ENCODE measurements around the gene SLC46A3.

DNA sequence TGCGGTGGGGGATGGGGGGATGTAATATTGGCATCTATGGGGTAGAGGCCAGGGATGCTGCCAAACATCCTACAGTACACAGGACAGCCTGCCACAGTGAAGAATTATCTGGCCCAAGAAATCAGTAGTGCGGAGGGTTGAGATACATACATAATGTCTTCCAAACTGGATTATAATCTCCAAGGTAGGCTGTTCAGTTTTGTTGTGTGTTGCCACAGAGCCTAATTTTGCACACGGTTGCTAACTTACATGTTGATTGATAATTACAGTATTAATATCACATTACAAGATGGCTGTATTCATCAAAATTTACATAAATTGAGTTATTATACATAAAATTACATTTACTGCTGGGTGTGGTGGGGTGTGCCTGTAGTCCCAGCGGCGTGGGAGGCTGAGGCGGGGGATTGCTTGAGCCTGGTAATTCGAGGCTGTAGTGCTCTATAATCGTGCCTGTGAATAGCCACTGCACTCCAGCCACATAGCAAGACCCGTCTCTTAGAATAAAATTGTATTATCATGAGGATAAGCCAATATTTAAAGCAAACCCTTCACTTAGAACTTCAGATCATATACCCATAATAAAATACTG, 51.8 kb downstream of the SLC46A3 start:
- TF ChIP-seq, protein P1, sequence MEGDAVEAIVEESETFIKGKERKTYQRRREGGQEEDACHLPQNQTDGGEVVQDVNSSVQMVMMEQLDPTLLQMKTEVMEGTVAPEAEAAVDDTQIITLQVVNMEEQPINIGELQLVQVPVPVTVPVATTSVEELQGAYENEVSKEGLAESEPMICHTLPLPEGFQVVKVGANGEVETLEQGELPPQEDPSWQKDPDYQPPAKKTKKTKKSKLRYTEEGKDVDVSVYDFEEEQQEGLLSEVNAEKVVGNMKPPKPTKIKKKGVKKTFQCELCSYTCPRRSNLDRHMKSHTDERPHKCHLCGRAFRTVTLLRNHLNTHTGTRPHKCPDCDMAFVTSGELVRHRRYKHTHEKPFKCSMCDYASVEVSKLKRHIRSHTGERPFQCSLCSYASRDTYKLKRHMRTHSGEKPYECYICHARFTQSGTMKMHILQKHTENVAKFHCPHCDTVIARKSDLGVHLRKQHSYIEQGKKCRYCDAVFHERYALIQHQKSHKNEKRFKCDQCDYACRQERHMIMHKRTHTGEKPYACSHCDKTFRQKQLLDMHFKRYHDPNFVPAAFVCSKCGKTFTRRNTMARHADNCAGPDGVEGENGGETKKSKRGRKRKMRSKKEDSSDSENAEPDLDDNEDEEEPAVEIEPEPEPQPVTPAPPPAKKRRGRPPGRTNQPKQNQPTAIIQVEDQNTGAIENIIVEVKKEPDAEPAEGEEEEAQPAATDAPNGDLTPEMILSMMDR (CRISPR knock-in tag; IDR thresholded peaks at IDR 0.05), result no peak
- TF ChIP-seq NR2F2 (IDR thresholded peaks at IDR 0.05; ENCODE audit: borderline replicate concordance, low read depth) (no peak), POLR2A (IDR thresholded peaks at IDR 0.05; ENCODE audit: insufficient read depth in 1 of 2, low read depth in 2 of 2, low read length in 2 of 2) (no peak), ZNF24 (IDR thresholded peaks at IDR 0.05) (no peak), POLR2AphosphoS5 (IDR thresholded peaks at IDR 0.05; ENCODE audit: low read depth, low read length) (no peak), ZMAT3 (CRISPR knock-in tag; conservative IDR thresholded peaks at IDR 0.05) (no peak), ZNF383 (CRISPR knock-in tag; IDR thresholded peaks at IDR 0.05; ENCODE audit: borderline replicate concordance) (no peak)
- TF ChIP-seq, protein P2, sequence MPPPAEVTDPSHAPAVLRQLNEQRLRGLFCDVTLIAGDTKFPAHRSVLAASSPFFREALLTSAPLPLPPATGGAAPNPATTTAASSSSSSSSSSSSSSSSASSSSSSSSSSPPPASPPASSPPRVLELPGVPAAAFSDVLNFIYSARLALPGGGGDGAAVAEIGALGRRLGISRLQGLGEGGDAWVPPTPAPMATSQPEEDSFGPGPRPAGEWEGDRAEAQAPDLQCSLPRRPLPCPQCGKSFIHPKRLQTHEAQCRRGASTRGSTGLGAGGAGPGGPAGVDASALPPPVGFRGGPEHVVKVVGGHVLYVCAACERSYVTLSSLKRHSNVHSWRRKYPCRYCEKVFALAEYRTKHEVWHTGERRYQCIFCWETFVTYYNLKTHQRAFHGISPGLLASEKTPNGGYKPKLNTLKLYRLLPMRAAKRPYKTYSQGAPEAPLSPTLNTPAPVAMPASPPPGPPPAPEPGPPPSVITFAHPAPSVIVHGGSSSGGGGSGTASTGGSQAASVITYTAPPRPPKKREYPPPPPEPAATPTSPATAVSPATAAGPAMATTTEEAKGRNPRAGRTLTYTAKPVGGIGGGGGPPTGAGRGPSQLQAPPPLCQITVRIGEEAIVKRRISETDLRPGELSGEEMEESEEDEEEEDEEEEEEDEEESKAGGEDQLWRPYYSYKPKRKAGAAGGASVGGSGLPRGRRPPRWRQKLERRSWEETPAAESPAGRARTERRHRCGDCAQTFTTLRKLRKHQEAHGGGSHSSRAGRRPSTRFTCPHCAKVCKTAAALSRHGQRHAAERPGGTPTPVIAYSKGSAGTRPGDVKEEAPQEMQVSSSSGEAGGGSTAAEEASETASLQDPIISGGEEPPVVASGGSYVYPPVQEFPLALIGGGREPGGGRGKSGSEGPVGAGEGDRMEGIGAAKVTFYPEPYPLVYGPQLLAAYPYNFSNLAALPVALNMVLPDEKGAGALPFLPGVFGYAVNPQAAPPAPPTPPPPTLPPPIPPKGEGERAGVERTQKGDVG (CRISPR knock-in tag; IDR thresholded peaks at IDR 0.05; ENCODE audit: borderline replicate concordance), result no peak
- TF ChIP-seq, protein P3, sequence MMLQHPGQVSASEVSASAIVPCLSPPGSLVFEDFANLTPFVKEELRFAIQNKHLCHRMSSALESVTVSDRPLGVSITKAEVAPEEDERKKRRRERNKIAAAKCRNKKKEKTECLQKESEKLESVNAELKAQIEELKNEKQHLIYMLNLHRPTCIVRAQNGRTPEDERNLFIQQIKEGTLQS (CRISPR knock-in tag; IDR thresholded peaks at IDR 0.05), result no peak
- TF ChIP-seq, protein P4, sequence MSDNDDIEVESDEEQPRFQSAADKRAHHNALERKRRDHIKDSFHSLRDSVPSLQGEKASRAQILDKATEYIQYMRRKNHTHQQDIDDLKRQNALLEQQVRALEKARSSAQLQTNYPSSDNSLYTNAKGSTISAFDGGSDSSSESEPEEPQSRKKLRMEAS (IDR thresholded peaks at IDR 0.05), result no peak
- TF ChIP-seq, protein P5, sequence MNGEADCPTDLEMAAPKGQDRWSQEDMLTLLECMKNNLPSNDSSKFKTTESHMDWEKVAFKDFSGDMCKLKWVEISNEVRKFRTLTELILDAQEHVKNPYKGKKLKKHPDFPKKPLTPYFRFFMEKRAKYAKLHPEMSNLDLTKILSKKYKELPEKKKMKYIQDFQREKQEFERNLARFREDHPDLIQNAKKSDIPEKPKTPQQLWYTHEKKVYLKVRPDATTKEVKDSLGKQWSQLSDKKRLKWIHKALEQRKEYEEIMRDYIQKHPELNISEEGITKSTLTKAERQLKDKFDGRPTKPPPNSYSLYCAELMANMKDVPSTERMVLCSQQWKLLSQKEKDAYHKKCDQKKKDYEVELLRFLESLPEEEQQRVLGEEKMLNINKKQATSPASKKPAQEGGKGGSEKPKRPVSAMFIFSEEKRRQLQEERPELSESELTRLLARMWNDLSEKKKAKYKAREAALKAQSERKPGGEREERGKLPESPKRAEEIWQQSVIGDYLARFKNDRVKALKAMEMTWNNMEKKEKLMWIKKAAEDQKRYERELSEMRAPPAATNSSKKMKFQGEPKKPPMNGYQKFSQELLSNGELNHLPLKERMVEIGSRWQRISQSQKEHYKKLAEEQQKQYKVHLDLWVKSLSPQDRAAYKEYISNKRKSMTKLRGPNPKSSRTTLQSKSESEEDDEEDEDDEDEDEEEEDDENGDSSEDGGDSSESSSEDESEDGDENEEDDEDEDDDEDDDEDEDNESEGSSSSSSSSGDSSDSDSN (CRISPR knock-in tag; IDR thresholded peaks at IDR 0.05), result no peak
